Esophagus squamous epithelium (tissue), 5 donors: ENCODE measurements around the gene COLGALT1. TPM values are rescaled to one million over a fixed set of nuclear protein-coding genes. Genes with fewer than 3 reads are reported as not detected.
A peak's percentile ranks its signal among the peaks of the same experiment; 100 is the strongest.

Source experiments
- DNase-seq: peaks from one replicate; lab custom pipeline; 2025; lab: John Stamatoyannopoulos, UW
- H3K27ac ChIP-seq, 4 donors: fragments of 200-600 bp; sonication (generic); one replicate each; pipeline ENCODE4 v1.5.1; 2016 to 2019; ENCODE audit warnings: mild to moderate bottlenecking in 1 of 4
- H3K27me3 ChIP-seq, 4 donors: fragments of 200-600 bp; sonication (generic); 1 replicate in 3 of 4; 2 replicates in 1 of 4; pipeline versions ENCODE4 v1.5.1 to v1.6.0; 2017 to 2021; ENCODE audit warnings: antibody characterized with exemption in 1 of 4
- H3K36me3 ChIP-seq, 3 donors: fragments of 200-600 bp; sonication (generic); one replicate each; pipeline ENCODE4 v1.5.1; 2016 to 2019
- H3K4me1 ChIP-seq, 3 donors: fragments of 200-600 bp; sonication (generic); one replicate each; pipeline ENCODE4 v1.5.1; 2017 to 2019
- H3K4me3 ChIP-seq, 4 donors: fragments of 200-600 bp; sonication (generic); 1 replicate in 3 of 4; 2 replicates in 1 of 4; pipeline ENCODE4 v1.5.1; 2016 to 2019; ENCODE audit warnings: mild to moderate bottlenecking in 2 of 4, moderate library complexity in 1 of 4
- H3K9me3 ChIP-seq, 3 donors: fragments of 200-600 bp; sonication (generic); one replicate each; pipeline ENCODE4 v1.5.1; 2016 to 2019
- POLR2A ChIP-seq, 4 donors: fragments of 450-650 bp; IDR thresholded peaks; one replicate each; pipeline ENCODE4 v1.6.1; 2017; ENCODE audit warnings: antibody characterized with exemption in 4 of 4, mild to moderate bottlenecking in 4 of 4, moderate library complexity in 3 of 4
- WGBS, 2 donors: methylation state at CpG; one replicate each; pipeline ENCODE4 v1.1.5; 2018; 5-methylcytosine and 5-hydroxymethylcytosine counted together
- intact Hi-C: fragments of 100-400 bp; cut with DNase I; formaldehyde crosslinking; loops from one replicate; pipeline ENCODE4 v1.15.0; 2022
- total RNA-seq, 4 donors: library from RNA; depleted of rRNA; stranded (reverse); fragments of >200 nt; gene quantifications; one replicate each; pipeline ENCODE4 v1.1.0, GENCODE V29; 2016
- TF ChIP-seq, protein P1 (sequence below), 6 experiments: fragments of 450-650 bp in 4 of 6; fragments of 200-600 bp in 2 of 6; sonication (generic) in 2 of 6; IDR thresholded peaks; one replicate each; pipeline ENCODE4 v1.5.1; 2016 to 2019; ENCODE audit warnings: antibody characterized with exemption in 6 of 6, mild to moderate bottlenecking in 4 of 6, moderate library complexity in 4 of 6
- donor health status: DM: yes; HTN: yes; CAD: no.

COLGALT1 gene
- total RNA-seq, 4 donors from 2014 or later: 23.1 to 51.9 (median 35.6) TPM

DNA sequence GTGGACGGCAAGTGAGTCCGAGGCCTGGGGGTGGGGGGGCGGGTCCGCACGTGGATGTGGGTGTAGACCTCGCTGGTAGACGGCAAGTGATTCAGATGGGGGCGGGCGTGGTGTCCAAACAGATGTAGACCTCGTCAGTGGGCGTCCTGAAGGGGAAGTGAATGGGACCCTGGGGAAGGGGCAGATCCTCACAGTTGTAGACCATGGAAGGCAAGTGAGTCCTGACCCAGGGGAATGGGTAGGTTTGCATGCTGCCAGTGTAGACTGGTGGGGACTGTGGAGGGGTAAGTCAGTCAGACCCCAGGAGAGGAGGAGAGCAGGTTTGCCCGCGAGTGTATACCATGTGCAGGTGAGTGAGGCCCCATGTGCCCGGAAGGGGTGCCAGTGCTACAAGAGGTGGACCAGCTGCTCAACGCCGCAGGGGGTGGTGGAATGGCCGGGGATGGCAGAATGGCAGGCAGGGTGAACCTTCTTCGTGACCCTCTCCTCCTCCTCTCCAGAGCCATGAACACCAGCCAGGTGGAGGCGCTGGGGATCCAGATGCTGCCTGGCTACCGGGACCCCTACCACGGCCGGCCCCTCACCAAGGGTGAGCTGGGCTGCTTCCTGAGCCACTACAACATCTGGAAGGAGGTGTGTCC, 22.1 kb downstream of the COLGALT1 start:
- Histone ChIP-seq H3K27ac (no peak overlapping the region), H3K36me3 (peaks cover 18 to 97% (median 40%) of the 10 kb centered on the region in 3 donors), H3K9me3 (no peaks in the 10 kb centered on the region), H3K27me3 (no peaks in the 10 kb centered on the region), H3K4me1 (peaks cover 0 to 39% (median 9%) of the 10 kb centered on the region in 3 donors), H3K4me3 (no peak overlapping the region)
- DNase-seq: no peak
- TF ChIP-seq, protein P1, sequence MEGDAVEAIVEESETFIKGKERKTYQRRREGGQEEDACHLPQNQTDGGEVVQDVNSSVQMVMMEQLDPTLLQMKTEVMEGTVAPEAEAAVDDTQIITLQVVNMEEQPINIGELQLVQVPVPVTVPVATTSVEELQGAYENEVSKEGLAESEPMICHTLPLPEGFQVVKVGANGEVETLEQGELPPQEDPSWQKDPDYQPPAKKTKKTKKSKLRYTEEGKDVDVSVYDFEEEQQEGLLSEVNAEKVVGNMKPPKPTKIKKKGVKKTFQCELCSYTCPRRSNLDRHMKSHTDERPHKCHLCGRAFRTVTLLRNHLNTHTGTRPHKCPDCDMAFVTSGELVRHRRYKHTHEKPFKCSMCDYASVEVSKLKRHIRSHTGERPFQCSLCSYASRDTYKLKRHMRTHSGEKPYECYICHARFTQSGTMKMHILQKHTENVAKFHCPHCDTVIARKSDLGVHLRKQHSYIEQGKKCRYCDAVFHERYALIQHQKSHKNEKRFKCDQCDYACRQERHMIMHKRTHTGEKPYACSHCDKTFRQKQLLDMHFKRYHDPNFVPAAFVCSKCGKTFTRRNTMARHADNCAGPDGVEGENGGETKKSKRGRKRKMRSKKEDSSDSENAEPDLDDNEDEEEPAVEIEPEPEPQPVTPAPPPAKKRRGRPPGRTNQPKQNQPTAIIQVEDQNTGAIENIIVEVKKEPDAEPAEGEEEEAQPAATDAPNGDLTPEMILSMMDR (IDR thresholded peaks at IDR 0.05): no peak
- no peak for TF ChIP-seq POLR2A (IDR thresholded peaks at IDR 0.05)
- WGBS, 2 donors: 82 to 88% methylated on average over 11 to 14 of the region's 22 CpGs
- intact Hi-C loops: no loop called here

DNA sequence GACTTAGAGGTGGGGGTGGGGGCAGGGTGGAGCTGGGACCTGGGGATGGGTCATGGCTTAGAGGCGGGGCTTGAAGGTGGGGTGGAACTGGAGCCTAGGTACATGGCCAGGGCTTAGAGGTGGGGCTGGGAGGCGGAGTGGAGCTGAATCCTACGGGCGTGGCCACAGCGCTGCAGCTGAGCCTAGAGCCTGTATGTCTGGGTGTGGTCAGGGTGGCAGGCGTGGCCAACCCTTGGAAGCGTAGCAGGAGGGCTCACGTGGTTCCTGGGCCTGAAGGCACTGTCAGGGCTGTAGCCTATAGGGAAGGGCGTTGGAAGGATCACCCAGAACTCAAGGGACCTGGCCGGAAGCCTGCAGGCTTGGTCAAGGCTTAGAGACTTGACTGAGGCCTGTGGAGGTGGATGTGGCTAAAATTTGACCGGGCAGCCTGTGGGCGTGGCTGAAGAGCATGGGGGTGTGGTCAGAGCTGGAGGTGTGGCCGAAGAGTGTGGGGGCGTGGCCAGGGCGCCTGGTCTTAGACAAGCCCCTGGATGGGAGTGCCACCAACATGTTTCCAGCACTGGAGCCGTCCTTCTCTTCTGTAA, 24.3 kb downstream of the COLGALT1 start:
- peaks cover 14 to 82% (median 32%) of the 10 kb centered on the region in 3 donors for H3K36me3 ChIP-seq
- intact Hi-C loops: no loop called here

GRCh38 chr19:17580470-17581144, 25.2 kb downstream of the COLGALT1 start:
- intact Hi-C loops: no loop called here
- H3K27ac ChIP-seq: peak overlapping the region in 3 of 4 donors; percentile 1 to 68 (median 34)
- H3K9me3 ChIP-seq: no peaks in the 10 kb centered on the region
- H3K4me3 ChIP-seq: no peak overlapping the region
- H3K36me3 ChIP-seq: peaks cover 14 to 74% (median 29%) of the 10 kb centered on the region in 3 donors
- WGBS, 2 donors: 80% methylated on average over 14 to 15 of the region's 28 CpGs
- DNase-seq: no peak
- H3K27me3 ChIP-seq: peaks cover 0 to 3% (median 0%) of the 10 kb centered on the region in 4 donors
- TF ChIP-seq, protein P1 (IDR thresholded peaks at IDR 0.05): peak in 1 of 6 experiments; percentile 5
- TF ChIP-seq POLR2A (IDR thresholded peaks at IDR 0.05): no peak
- peaks cover 0 to 32% (median 9%) of the 10 kb centered on the region in 3 donors for H3K4me1 ChIP-seq

More for the DNA sequence above, 24.3 kb downstream of the COLGALT1 start:
- Histone ChIP-seq H3K27me3 (no peaks in the 10 kb centered on the region), H3K4me1 (peaks cover 0 to 32% (median 9%) of the 10 kb centered on the region in 3 donors), H3K4me3 (no peak overlapping the region), H3K9me3 (no peaks in the 10 kb centered on the region), H3K27ac (peak overlapping the region; percentile 1 to 68 (median 36))
- no peak for TF ChIP-seq POLR2A (IDR thresholded peaks at IDR 0.05)
- TF ChIP-seq, protein P1 (IDR thresholded peaks at IDR 0.05): no peak
- WGBS, 2 donors: 36 to 46% methylated on average over 10 to 12 of the region's 16 CpGs
- no peak for DNase-seq

- peaks cover 0 to 29% (median 9%) of the 10 kb centered on the region in 3 donors for H3K4me1 ChIP-seq
- intact Hi-C loops: no loop called here
- no peak overlapping the region for H3K4me3 ChIP-seq
- peaks cover 0 to 9% (median 0%) of the 10 kb centered on the region in 4 donors for H3K27me3 ChIP-seq
- no peak overlapping the region for H3K27ac ChIP-seq
- no peak for TF ChIP-seq POLR2A (IDR thresholded peaks at IDR 0.05)
- TF ChIP-seq, protein P1 (IDR thresholded peaks at IDR 0.05): no peak
- DNase-seq: no peak
- peaks cover 14 to 67% (median 25%) of the 10 kb centered on the region in 3 donors for H3K36me3 ChIP-seq
- WGBS, 2 donors: 82 to 94% methylated on average over 4 to 8 of the region's 19 CpGs
- H3K9me3 ChIP-seq: no peaks in the 10 kb centered on the region
These were observed 25.9 kb downstream of the COLGALT1 start for GRCh38 chr19:17581211-17581874.
